ENCODE data around the gene PRKCA. TPM values are rescaled to one million over a fixed set of nuclear protein-coding genes. Genes with fewer than 3 reads are reported as not detected.
"Not testable (repeated sequence)": the region's sequence is repeated elsewhere in the genome, so short reads cannot be mapped to it uniquely, and the experiment has no call there.

Gene PRKCA
- 106 and 112 TPM in 2 replicates for total RNA-seq

DNA sequence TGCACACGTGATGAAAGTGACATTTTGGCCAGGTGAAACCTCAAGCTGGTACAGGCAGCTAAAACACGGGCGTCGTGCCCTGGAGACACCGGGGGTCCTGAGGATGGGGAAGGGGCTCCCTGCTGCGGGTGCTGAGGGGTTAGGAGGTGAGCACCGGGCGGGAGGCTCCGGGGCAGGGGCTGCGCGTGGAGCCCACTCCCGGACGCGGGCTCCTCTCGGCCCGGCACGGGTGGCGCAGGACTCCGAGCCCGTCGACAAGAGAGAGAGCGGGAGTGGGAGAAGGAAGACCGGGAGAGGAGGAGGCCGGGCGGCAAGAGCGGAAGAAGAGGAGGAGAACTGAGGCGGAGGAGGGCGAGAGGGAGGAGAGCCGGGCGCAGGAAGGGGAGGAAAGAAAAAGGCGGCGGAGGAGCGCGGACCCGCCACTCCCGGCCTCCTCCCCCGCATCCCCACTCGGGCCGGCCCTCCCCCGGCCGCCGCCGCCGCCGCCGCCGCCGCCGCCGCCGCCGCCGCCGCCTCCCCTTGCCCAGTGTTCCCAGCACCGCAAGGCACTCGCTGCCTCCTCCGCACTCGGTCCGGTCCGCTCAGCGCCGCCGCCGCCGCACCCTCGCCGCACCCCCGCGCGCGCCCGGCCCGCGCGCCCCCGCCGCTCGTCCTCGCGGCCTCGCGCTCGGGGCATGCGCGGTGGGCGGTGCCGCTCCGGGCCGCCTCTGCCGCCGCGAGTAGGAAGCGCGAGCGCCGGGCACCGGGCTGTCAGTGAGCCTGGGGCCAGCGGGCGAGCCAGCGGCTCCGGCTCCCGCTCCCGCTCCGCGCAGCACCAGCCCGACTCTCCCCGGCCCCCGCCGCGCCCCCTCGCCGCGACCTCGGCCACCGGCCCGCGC lies at the start of gene PRKCA:
TSS of gene PRKCA (plus strand) at position 750 of the 878 bp plus-strand sequence.
- intact Hi-C loops (cut with micrococcal nuclease): loop anchor here (5.0 to 10.0 kb wide), 5 partner anchors 45 to 265 kb away; partner anchors contain the start of gene CEP112

DNA sequence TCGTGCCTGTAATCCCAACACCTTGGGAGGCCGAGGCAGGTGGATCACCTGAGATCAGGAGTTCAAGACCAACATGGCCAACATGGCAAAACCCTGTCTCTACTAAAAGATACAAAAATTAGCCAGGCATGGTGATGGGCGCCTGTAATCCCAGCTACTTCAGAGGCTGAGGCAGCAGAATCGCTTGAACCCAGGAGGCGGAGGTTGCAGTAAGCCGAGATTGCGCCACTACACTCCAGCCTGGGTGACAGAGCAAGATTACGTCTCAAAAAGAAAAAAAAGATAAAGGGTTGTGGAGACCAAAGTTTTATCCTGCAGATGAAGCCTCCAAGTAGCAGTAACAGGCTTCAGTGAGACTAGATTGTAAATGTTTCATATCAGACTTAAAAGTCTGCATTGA lies 49.0 kb upstream of the PRKCA start:
- intact Hi-C loops (cut with micrococcal nuclease): not testable (repeated sequence)

DNA sequence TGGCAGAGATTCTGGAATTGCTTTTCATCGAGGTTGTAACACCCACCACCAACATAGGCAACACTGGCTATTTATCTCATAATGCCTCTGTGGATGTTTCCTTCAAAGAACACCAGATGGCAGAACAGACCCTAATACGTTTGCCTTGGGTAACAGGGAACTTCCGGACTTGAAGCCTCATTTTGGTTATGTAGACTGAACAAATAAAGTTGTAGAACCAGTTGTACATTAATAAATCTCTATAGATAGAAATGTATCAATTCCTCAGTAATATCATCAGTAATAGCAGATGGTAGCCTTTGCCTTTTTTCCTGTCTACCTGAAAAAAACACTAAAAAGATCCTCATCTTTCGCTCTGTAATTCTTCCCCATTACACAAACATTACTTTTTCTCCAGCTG lies 47.3 kb upstream of the PRKCA start:
- intact Hi-C loops (cut with micrococcal nuclease): loop anchor here (1.0 to 5.0 kb wide), 7 partner anchors 50 to 460 kb away; no protein-coding TSS in a partner anchor

DNA sequence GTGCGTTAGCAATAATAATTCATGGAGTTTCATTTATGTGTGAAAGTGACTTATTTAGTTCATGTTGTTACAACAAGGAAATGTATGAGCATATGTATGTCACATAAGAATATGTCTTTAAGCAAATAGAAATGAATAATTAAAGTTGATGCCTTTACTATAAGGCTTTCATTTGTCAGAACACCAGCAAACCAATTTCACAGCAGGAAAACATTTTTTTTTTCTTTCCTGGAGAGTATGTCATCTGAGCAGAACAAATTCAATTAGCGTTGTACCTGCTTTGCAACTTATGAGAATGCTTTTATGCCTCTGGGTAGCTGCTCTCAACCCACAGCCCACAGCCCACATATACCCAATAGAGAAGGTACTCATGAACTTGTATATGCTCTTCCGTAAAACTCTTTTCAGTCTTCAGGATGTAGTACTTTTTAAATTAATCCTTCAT lies 46.9 kb upstream of the PRKCA start:
- intact Hi-C loops (cut with micrococcal nuclease): loop anchor here (1.0 to 5.0 kb wide), 7 partner anchors 49 to 460 kb away; no protein-coding TSS in a partner anchor

DNA sequence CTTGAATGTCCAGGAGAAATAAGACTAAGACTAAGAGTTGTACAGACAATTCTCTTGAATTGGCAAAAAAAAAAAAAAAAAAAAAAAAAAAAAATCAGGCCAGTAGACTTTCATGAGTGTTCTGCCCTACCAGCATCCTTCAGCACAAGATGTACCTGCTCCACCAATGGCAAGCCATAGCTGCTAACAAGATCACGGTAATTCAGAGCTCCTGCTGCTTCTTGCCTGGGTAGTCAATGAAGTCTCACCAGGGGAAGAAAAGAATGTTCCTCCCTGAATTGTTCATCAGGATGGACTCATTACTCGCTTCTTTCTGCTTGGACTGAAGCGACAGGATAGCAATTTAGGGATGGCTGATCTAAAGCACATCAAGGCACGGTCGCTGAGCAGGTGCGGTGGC lies 42.1 kb upstream of the PRKCA start:
- intact Hi-C loops (cut with micrococcal nuclease): no loop called here

DNA sequence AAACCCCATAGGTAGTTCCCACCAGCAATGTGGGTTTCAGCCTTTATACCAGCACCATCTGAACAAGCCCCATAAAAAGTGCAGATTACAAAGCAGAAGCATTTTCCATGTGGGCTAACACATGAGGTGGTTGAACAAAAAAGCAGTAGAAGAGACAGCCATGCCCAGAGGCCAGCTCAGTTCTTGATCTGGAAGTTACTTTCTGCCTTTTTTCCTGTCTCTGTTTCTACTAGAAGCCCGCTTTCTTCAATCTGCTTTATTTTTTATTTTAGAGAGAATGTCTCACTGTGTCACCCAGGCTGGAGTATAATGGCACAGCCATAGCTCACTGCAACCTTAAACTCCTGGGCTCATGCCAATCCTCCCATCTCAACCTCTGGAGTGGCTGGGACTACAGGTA lies 41.7 kb upstream of the PRKCA start:
- intact Hi-C loops (cut with micrococcal nuclease): no loop called here

DNA sequence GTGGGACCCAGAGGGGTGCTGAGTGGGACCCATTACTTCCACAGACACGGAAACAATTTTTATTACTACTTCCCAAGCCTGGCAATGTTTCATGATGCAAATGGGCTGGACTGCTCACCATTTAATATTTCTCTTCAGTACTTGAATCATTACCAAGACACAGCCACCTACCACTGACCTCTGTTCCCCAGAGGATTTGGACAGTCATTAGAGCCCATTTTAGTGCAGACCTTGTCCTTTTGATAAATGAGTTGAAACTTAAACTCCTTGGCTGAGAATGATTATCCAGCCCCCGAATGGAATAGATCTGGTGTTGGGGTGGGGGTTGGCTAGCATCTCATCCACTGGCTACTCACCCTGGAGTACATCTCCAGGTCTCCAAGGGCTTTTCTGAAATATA lies 39.6 kb upstream of the PRKCA start:
- intact Hi-C loops (cut with micrococcal nuclease): no loop called here

DNA sequence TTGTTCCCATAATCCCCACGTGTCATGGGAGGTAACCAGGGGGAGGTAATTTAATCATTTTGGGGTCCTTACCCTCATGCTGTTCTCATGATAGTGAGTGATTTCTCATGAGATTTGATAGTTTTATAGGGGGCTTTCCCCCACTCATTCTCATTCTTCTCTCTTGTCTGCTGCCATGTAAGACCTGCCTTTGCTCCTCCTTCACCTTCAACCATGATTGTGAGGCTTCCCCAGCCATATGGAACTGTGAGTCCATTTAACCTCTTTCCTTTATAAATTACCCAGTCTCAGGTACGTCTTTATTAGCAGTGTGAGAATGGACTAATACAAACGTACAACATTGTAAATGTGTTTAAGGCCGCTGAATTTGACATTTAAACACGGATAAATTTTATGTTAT lies 37.7 kb upstream of the PRKCA start:
- intact Hi-C loops (cut with micrococcal nuclease): no loop called here

DNA sequence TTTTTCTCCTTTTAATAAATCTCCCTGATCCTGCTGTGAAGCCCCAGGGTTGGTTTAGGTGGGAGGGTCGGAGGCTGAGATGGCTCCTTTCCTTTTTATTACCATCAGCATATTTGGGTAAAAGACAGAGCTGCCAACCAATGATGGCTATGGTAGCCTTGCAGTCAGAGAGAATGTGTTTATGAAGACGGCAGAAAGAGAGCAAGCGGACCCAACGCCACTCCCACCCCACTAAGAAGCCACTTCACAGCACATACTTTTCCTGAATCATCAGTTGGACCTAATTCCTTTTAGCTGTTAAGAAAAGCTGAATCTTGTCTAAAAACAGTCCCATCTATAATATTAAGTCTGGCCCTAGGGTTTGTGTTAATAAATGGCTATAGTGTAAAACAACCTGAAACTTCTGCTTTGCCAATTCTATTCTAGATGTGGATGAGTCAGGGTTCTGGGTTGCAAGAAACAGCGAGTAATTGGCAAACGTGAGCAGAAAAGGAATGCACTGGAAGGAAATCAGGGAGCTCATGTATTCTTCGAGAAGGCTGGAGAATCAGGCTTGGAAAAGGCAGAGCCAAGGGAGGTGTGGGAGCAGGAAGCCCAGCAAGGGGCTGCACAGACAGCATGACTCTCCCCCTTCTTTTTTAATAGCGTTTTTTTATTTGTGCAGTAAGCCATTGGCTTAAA lies 34.0 kb upstream of the PRKCA start:
- intact Hi-C loops (cut with micrococcal nuclease): no loop called here

DNA sequence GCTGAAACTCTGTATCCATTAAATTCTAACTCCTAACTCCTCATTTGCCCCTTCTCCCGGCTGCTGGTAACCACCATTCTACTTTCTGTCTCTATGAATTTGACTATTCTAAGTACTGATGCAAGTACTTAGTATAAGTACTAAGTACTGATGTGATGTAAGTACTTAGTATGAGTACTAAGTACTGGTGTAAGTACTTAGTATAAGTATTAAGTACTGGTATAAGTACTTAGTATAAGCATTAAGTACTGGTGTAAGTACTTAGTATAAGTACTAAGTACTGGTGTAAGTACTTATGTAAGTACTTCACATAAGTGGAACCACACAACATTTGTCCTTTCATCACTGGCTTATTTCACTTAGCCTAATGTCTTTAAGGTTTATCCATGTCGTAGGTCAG lies 32.3 kb upstream of the PRKCA start:
- intact Hi-C loops (cut with micrococcal nuclease): no loop called here

DNA sequence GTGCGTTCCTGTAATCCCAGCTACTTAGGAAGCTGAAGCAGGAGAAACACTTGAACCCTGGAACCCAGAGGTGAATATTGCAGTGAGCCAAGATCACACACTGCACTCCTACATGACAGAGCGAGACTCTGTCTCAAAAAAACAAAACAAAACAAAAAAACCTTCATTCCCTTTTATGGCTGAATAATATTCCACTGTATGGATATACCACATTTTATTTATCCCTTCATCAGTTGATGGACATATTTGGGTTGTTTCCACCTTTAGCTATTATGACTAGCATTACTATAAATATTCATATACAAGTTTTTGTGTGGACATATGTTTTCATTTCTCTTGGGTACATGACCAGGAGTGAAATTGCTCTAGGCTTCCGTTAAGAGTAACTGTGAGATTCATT lies 30.9 kb upstream of the PRKCA start:
- intact Hi-C loops (cut with micrococcal nuclease): no loop called here

DNA sequence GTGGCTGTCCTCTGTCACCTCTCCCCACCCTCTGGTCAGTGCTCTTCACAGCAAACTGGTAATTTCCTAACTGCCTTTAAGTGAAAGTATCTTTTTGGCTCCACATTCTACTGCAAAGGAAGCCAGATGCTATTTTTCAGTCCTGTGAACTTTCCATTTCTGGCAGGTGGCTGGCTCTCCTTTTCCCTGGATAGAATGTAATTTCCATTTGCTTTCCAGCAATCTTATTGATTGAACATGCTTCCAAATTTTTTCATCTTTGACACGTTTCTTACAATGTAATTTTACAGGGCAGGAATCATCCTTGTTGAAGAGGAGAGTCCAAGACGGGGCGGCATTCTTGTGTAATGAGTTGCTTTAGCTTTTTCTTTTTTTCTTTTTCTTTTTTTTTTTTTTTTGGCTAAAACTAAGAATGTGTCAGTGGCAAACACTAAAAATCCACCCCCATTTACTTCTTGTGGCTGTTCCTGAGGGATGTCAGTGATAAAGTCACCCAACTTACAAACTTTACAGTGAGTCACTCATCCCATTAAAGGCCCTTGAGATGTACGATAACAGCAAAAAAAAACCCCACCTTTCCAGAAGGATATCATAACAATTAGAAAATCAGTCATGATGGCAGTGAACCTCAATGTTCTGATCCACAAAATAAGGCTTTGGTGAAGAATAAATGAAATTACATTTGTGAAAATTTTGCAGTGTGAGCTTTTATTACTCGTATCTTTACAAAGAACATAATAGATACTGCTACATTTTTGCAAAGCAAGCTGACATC lies 29.4 kb upstream of the PRKCA start:
- intact Hi-C loops (cut with micrococcal nuclease): no loop called here

DNA sequence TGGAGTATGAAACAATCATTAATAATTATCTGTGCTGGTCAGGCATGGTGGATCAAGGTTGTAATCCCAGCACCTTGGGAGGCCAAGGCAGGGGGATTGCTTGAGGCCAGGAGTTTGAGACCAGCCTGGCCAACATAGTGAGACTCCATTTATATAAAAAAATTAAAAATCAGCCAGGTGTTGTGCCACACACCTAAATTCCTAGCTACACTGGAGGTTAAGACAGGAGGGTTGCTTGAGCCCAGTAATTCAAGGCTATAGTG lies 28.9 kb upstream of the PRKCA start:
- intact Hi-C loops (cut with micrococcal nuclease): no loop called here

DNA sequence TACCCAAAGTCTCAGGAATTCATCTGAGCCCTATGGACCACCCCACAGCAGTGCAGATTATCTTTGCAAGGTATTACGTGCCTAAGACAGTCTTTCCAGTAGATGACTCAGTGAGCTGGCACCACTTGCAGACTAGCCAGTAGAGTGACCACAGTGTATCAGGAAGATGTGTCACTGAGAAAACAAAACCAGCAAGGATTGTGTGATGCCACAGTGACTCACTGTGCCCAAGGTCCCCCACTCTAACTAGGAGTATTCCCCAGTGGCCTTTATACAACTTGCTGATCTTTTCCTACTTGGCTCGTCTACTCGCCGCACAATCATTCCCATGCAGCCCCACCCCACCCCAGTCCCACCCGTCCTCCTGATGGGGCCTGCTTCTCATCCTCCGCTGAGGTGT lies 26.8 kb upstream of the PRKCA start:
- intact Hi-C loops (cut with micrococcal nuclease): no loop called here

DNA sequence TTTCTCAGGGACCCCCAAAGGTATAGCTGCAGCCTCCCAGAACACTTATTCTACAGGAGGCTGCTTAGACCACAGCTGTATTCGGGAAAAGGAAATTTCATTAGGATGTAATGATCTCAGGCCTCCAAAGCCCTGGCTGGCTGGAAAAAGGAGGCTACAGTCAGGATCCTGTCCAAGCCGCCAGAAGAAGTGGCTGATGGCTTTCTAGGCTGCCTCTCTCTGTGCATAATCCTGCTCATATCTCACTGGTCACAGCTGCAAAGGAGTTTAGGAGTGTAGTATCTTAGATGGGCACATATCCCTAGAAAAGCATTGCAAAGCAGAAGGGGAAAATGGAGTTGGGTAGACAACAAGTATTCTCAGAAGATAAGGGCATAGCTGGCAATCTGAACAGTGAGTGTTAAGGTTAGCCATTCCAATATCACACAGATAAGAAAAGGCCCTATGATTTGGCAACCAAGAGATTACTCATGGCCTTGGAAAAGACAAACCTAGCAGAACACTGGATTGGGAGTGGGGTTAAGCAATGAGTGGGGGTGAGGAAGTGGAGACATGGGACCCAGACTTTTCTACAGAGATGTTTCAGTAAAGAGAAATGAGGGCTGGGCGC lies 26.0 kb upstream of the PRKCA start:
- intact Hi-C loops (cut with micrococcal nuclease): no loop called here

DNA sequence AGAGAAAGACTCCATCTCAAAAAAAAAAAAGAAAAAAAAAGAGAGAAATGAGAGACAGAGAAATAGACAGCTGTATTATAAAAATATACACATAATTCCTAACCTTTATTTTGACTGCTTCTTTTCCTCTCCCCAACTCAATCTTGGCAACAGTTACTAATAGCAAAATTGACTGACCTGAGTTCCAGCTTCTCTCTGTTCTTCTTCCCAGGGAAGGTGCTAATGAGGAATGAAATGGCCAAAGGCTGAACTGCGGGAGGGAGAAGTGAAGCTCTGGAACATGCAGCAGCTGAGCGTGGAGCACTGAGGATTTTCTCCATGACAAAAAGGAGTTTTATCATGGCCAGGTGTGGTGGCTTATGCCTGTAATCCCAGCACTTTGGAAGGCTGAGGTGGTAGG lies 25.2 kb upstream of the PRKCA start:
- intact Hi-C loops (cut with micrococcal nuclease): no loop called here

DNA sequence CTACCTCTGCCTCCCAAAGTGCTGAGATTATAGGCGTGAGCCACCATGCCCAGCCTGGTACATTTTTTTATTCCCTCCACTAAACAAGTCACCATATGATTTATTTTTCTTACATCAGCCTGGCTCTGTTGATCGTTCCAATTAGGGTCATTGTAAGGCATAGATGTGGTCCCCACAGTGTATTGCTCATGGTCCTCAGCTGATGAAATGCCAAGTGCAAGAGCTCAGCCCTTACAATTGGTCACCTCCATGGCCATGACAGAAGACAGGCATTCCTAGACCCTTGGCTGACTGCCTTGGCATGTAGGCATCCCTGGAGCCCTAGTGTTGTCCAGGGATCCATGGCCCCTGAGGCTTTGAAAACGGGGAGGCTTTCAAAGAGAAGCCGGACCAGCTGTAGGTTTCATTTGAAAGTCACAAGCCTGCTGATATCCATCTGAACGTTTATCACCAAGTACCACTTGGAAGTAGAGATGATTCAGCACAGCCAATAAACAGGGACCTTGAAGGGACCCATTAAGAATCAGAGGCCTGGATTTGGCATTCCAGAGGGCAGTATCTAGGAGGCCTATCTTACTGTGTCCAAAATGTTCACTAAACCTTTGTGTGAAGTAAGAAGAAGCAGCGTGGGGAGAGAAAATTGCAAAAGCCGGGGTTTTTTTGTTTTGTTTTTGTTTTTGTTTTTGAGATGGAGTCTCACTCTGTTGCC lies 20.6 kb upstream of the PRKCA start:
- intact Hi-C loops (cut with micrococcal nuclease): no loop called here

DNA sequence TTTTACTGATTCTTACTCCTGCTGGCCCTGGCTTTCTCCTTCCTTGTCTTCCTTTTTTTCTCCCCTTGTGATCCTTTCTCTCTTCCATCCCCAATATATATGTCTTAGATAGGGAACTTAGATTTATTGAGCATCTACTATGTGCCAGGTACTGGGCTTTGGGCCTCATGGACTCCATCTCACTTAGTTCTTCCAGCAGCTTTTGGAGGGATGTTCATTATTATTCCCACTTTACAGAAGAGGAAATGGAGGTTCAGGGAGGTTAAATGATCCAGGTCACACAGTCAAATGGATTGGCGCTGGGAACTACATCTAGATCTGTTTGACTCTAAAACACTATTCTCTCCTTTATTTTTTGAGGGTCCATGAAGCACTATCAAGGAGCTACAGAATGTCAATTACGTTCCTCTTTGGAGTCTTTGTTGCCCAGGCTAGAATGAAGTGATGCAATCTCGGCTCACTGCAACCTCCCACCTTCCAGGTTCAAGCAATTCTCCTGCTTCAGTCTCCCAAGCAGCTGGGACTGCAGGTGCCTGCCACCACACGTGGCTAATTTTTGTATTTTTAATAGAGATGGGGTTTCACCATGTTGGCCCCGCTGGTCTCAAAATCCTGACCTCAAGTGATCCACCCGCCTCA lies 19.0 kb upstream of the PRKCA start:
- intact Hi-C loops (cut with micrococcal nuclease): no loop called here

DNA sequence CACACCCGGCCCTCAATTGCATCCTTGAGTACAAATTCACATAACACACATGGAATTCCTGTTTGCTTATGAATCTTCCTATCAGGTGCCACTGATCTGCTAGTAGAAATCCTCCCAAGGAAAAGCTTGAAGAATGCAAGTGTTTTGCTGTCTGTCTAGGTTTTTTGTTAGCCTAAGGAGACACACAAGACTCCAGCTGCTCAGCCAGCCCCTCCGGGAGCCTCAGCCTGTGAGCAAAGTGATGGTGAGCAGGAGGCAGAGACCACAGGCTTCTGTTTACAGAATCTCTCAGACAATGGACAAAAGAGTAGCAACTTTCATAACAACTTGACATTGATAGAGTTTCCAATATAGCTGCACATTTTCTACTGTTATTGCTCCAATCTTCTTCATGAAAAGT lies 18.4 kb upstream of the PRKCA start:
- intact Hi-C loops (cut with micrococcal nuclease): no loop called here

DNA sequence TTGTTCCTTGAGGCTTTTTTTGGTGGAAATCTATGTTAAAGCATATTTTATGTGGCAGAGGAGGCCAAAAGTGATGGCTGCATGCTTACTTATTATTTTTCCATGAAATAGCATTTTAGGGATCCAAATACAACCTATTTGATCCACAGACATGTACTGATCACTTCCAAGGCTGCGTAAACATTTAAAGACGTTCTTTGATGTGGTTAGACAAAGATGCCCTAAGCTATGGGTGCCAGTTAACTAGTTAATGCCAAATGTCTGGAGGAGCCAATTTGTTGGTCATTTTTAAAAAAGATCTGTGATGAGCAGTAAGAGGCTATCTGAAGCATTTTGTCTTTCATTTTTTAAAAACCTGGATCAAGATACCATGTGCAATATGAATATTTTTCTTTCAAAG lies 17.3 kb upstream of the PRKCA start:
- intact Hi-C loops (cut with micrococcal nuclease): no loop called here

Data from T-helper 2 cell treated with Interferon-gamma antibody and Interleukin-4, amounts not matched to agents 100 ng/mL and 5 ng/mL, for 36 hours (primary cell).